LHCN-M2 (cell line): ENCODE data around the gene TBC1D3L. TPM values are rescaled to one million over a fixed set of nuclear protein-coding genes. Genes with fewer than 3 reads are reported as not detected.
"Not testable (repeated sequence)": the region's sequence is repeated elsewhere in the genome, so short reads cannot be mapped to it uniquely, and the experiment has no call there.

Experiments
- DNase-seq: peaks from one replicate; pipeline ENCODE4 v3.0.0-alpha.2; 2012; ENCODE audit warnings: low read depth
- polyA plus RNA-seq: library from polyadenylated mRNA; unstranded; fragments of >200 nt; gene quantifications from one replicate; pipeline ENCODE4 v1.2.1, GENCODE V29; 2012; ENCODE audit warnings: missing spikeins
- total RNA-seq: library from RNA; depleted of rRNA; stranded (reverse); fragments of >200 nt; gene quantifications from 2 replicates; pipeline ENCODE4 v1.2.3, GENCODE V29; 2014; rRNA removed

The TBC1D3L gene
- total RNA-seq = 7.7 and 9.7 TPM in 2 replicates
- polyA plus RNA-seq = 4.5 TPM

DNA sequence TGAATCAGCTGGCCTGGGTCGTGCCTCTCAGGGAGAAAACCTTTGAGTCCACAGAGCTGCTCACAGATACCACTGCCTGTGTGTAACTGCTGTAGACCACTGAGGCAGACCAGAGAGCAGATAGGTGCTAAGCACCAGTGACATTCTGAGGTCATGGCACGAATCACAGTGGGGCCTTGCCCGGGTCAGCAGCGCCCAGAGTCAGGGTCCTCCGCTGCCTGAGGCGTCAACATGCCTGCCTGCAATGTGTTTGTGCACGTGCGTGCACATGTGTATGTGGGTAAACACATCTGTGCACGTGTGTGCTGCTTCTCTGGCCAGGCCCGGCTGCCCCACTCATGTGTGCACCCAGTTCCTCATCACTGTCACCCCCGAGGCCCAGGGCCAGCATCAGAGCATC, at the start of gene TBC1D3L:
Gene TBC1D3L, minus strand, starts transcription at position 101 of the 400 bp plus-strand sequence. CDS start 1,540 bp downstream, outside the sequence.
- not testable (repeated sequence) for DNase-seq

DNA sequence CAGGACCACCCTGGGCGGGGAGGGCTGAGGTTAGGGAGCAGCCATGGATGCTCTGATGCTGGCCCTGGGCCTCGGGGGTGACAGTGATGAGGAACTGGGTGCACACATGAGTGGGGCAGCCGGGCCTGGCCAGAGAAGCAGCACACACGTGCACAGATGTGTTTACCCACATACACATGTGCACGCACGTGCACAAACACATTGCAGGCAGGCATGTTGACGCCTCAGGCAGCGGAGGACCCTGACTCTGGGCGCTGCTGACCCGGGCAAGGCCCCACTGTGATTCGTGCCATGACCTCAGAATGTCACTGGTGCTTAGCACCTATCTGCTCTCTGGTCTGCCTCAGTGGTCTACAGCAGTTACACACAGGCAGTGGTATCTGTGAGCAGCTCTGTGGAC, 14.8 kb upstream of the TBC1D3L start, which contains the start of gene TBC1D3D:
Gene TBC1D3D, plus strand, starts transcription at position 301 of the 400 bp plus-strand sequence. CDS start 1,585 bp downstream, outside the sequence.
- DNase-seq = not testable (repeated sequence)

Other genes starting within 250 kb of the TBC1D3L start
- gene HNF1B, start 244.0 kb downstream of the TBC1D3L start, total RNA-seq = not detected in 2 replicates
- gene TBC1D3K, start 64.6 kb downstream of the TBC1D3L start, total RNA-seq = not detected in 2 replicates
- not detected in 2 replicates for gene TBC1D3D, start 14.9 kb upstream of the TBC1D3L start, total RNA-seq
- gene TBC1D3C, start 79.6 kb upstream of the TBC1D3L start, total RNA-seq = 0.51 and 0.69 TPM in 2 replicates
- gene TBC1D3E, start 138.9 kb upstream of the TBC1D3L start, total RNA-seq = not detected in 2 replicates
- not detected in 2 replicates for gene TBC1D3, start 203.5 kb upstream of the TBC1D3L start, total RNA-seq